ENCODE measurements around the gene PAPOLA.
"Not testable (repeated sequence)": the region's sequence is repeated elsewhere in the genome, so short reads cannot be mapped to it uniquely, and the experiment has no call there.

The PAPOLA gene

GRCh38 chr14:96503306-96503679 lies 1.1 kb downstream of the PAPOLA start:
- no peak for DNase-seq

GRCh38 chr14:96504353-96504752 lies 2.2 kb downstream of the PAPOLA start:
- not testable (repeated sequence) for DNase-seq

GRCh38 chr14:96507723-96508122 lies 5.5 kb downstream of the PAPOLA start:
- no peak for DNase-seq

- DNase-seq: no peak
These were observed 6.7 kb downstream of the PAPOLA start for GRCh38 chr14:96508900-96509299.

- DNase-seq: no peak
These were observed 7.4 kb downstream of the PAPOLA start for GRCh38 chr14:96509457-96510090.

- no peak for DNase-seq
These were observed 9.0 kb downstream of the PAPOLA start for GRCh38 chr14:96511146-96511545.

- DNase-seq: no peak
These were observed 9.5 kb downstream of the PAPOLA start for GRCh38 chr14:96511667-96512066.

GRCh38 chr14:96512122-96512521 lies 9.9 kb downstream of the PAPOLA start:
- no peak for DNase-seq

- no peak for DNase-seq
These were observed 10.6 kb downstream of the PAPOLA start for GRCh38 chr14:96512602-96513397.

GRCh38 chr14:96514694-96515093 lies 12.5 kb downstream of the PAPOLA start:
- DNase-seq: no peak

GRCh38 chr14:96515731-96516130 lies 13.5 kb downstream of the PAPOLA start:
- DNase-seq: no peak

- DNase-seq: no peak
These were observed 14.2 kb downstream of the PAPOLA start for GRCh38 chr14:96516351-96516750.

GRCh38 chr14:96519970-96520369 lies 17.8 kb downstream of the PAPOLA start:
- no peak for DNase-seq

- no peak for DNase-seq
These were observed 23.3 kb downstream of the PAPOLA start for GRCh38 chr14:96525452-96525851.

GRCh38 chr14:96532632-96533031 lies 30.4 kb downstream of the PAPOLA start:
- DNase-seq: no peak

GRCh38 chr14:96536807-96537206 lies 34.6 kb downstream of the PAPOLA start:
- DNase-seq: no peak

GRCh38 chr14:96538097-96538989 lies 36.2 kb downstream of the PAPOLA start:
- no peak for DNase-seq

GRCh38 chr14:96538990-96539317 lies 36.8 kb downstream of the PAPOLA start:
- DNase-seq: no peak

GRCh38 chr14:96554315-96554910 lies 52.2 kb downstream of the PAPOLA start:
- no peak for DNase-seq

- no peak for DNase-seq
These were observed 57.4 kb downstream of the PAPOLA start for GRCh38 chr14:96559571-96559970.

- no peak for DNase-seq
These were observed 62.2 kb downstream of the PAPOLA start for GRCh38 chr14:96564389-96564788.

- no peak for DNase-seq
These were observed 63.6 kb downstream of the PAPOLA start for GRCh38 chr14:96565811-96566210.

GRCh38 chr14:96567289-96567899 lies 65.2 kb downstream of the PAPOLA start:
- no peak for DNase-seq
